ENCODE results near the gene SLC11A1. TPM values are rescaled to one million over a fixed set of nuclear protein-coding genes. Genes with fewer than 3 reads are reported as not detected.
A peak's percentile ranks its signal among the peaks of the same experiment; 100 is the strongest.

The SLC11A1 gene
- total RNA-seq, 1 donor from 2014 or later: 3.5 TPM

DNA sequence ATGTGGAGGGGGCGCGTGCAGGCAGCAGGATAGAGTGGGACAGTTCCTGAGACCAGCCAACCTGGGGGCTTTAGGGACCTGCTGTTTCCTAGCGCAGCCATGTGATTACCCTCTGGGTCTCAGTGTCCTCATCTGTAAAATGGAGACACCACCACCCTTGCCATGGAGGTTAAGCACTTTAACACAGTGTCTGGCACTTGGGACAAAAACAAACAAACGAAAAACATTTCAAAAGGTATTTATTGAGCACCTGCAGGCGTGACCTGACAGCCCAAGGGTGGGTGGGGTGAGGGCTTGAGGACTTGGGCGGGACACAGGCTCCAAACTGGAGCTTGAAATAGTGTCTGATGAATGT lies 13.0 kb downstream of the SLC11A1 start:
- no peak for ATAC-seq

DNA sequence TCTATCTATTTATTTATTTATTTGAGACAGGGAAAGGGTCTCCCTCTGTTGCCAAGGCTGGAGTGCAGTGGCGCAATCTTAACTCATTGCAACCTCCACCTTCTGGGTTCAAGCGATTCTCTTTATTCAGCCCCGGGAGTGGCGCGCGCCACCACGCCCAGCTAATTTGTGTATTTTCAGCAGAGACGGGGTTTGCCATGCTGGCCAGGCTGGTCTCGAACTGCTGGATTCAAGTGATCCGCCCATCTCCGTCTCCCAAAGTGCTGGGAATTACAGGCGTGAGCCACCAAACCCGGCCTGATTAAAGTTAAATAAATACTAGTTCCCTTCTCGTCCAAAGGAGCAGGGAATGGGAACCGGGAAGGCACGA lies 13.4 kb downstream of the SLC11A1 start:
- ATAC-seq: no peak

DNA sequence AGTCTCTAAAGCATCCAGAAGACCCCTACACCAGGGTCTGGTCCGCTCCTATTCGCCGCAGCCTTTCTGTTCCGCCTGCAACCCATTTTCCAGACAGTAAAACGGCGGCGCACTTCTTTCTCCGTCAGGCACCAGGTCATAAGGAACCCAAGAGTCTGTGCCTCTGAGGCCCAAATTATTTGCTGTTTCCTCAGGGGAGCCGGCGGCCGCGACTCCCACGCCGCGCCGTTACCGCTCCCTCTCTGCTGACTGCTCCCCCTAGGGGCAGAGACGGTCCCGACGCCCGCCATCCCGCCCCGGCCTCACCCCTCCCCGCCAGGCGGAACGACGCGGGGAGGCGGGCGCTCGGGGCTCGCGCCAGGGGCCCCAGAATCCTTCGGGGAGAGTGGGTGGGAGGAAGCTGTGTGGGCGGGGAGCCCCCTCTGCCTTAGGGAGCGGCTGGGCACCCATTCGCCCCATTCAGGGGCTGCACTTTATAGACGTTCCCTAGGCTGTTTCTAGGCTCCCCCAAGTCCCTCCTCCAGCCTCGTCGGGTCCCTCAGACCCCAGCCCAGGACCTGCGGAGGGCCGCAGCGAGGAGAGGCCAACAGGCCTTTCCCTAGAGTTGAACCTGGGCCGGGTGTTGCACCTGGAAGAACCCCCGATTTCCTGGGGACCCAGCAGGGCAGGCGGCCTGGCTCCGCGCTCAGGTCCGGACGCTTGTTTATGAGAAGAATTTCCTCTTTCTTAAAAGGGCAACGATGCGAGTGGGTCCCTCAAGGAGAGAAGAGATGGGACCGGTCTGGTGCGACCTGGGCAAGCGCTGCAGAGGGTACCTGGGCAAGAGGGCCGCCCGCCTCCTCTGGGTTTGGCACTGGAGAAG lies 14.0 kb downstream of the SLC11A1 start:
- ATAC-seq: peak; percentile 74

DNA sequence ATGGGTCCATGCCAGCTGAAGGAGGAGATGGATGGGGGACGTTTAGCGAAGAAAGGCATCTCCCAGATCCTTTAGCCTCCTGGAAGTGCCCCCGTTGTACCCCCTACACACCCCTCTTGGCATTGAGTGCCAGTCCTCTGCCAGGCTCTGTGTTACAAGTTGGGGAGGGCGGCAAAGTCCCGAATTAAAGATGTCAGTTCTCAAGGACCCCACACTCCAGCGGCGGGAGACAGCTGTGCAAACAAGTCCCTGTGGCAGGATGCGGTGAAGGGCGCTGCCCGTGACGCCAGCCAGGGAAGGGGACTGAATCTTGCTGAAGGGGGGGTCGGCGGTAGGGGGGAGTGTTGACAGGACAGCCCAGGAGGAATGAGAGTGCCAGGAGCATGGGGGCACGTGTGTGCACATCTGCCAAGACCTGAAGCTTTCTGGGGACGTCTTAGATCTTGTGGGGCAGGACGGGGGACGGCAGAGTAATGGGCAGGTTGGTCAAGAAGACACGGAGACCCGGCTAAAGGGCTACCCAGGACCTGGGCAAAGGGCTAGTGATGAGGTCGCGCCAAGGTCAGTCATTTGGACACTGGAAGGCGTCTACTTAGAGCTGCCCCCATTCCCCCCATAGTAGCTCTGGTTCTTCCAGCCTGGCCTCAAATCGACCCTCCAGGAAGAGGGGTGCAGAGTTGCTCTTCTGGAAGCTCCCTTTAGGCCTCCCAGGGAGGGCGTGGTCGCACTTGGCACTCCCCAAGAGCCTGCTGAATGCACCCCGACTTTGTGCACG lies 14.8 kb downstream of the SLC11A1 start:
- peak; percentile 11 for ATAC-seq

DNA sequence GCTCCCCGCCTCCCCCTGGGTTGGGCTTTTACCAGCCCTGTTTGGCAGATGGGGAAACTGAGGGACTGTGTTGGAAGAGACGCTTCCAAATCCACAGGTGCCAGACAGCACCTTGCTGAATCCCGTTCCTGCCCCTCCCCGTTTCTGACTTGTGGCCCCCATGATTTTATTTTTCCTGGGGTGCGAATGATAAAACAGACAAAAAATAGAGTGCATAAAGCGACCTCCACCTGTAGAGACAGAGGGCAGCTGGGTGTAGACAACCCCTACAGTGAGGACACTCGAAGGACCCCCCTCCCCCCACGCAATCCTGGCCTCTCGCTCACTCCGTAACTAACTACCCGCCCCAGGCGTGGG lies 15.4 kb downstream of the SLC11A1 start:
- ATAC-seq: no peak

DNA sequence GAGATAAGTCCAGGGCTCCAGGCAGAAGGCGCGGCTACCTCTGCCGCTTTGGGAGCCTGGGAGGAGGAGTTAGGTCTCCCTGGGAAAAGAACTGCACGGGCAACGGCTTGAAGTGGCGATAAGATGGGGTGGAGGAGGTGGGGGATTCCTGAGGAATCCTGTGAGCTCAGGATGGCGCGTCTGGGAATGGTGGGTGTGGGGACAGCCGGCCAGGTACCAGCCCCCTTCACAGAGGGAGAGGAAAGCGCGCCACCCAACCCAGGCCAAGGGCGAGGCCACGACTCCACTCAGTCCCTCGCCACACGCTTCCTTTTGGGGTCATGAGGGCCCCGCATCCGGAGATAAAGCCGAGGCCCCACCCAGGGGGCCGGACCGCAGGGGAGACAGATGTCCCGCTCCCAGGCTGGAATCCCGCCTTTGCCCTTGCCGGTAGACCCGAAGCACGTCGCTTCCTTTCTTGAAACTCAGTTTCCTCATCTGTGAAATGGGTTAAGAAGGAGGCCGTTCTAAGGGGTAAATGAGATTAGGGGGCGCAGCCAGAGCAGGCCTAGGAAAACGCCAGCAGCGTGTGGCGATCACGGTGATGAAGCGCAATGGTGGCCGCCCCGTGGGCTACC lies 15.9 kb downstream of the SLC11A1 start:
- peak; percentile 1 for ATAC-seq

DNA sequence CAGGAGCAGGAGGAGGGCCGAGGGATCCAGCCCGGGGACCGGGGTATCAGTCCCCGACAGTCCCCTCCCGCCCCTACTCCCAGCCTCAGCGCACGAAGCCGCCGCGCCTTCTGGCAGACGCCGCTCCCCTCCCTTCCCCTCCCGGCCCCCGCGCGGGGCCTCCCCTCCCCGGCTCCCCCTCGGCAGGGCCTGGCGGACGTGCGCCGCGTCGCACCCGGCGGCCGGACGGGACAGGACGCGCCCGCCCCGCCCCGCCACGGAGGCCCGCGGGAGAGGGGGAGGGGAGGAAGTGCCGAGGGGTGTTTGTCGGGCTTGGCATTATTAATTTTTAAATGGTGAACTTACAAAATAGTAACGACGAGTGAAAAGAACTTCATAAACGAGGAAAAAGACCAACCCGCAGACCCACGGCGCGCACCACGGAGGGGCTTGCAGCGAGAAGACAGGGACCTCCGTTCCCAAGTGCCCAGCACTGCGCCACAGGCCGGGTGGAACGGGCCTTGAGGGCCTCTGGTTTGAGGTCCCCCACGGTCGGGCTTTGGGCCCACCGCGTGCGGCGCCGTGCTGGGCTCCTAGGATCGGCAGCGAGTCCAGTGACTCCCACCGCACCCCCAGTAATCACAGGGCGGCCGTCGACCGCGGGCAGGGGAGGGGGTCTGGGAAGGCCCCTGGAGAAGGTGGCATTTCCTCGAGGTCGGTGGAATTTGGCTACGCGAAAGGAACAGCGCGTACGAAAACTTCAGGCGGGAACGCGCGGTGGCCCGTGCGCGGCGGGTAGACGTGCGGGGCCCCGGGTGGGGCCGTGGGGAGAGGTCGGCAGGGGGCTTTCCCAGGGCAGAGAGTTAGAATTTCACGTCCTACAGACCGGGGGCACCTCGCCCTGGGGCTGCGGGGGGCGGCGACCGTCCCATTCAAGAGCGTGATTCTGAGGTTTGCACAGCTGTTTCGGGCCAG lies 16.6 kb downstream of the SLC11A1 start:
- peak; percentile 51 for ATAC-seq

DNA sequence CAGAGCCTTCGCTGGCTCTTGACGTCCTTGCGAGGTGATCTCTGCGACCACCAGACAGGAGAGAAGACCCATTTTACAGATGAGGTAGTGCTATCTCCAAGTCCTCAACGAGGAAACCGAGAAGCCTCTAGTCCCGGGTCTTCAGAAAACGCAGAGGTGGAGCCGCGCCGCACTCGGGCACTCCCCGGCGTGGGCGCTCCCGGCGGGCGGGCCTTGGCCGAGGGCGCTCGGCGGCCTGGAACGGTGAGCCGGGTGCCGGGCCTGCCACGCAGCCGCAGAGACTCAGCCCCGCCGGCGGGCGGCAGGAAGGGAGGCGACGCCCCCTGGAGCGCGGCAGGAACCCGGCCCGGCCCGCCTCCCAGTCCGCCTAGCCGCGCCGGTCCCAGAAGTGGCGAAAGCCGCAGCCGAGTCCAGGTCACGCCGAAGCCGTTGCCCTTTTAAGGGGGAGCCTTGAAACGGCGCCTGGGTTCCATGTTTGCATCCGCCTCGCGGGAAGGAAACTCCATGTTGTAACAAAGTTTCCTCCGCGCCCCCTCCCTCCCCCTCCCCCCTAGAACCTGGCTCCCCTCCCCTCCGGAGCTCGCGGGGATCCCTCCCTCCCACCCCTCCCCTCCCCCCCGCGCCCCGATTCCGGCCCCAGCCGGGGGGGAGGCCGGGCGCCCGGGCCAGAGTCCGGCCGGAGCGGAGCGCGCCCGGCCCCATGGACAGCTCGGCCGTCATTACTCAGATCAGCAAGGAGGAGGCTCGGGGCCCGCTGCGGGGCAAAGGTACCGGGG lies 17.5 kb downstream of the SLC11A1 start, which contains the start of gene CTDSP1:
CTDSP1 (plus strand) TSS at position 478 of the 776 bp plus-strand sequence; CDS start at position 701, 223 bp downstream.
- peak; percentile 73 for ATAC-seq

DNA sequence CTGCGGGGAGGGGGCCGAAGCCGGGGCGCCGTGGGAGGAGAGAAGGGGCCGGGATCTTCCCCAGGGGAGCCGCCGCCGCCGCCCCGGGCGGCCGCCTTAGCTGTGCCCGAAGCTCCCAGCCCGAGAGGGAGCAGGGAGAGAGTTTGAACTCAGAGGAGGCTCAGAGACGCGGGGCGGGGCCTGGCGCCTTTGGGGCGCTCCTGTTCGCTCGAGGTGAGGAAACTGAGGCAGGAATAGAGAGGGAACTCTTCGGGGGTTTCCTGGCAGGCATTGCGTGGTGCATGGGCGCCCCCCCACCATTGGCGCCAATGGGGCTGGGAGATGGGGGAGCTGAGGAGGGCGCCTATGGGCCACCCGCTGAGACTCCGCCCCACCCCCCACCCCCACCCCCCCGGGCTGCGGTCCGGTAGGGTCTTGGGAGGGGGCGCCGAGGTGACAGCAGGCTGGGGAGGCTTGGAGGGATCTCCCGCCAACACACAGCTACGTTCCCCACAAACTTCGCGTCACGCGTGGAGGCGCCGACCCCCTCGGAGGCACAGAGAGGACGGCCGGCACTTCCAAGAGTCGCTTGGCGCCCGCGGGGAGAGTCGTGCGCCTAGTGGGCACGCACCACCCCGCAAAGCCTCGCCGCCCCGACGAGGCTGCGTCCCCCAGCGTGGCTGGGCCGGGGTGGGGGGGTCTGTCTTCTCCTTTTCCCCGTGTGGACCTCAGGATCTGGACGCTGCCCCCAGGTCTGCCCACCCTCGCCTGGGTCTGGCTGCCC lies 18.3 kb downstream of the SLC11A1 start:
- ATAC-seq: no peak

DNA sequence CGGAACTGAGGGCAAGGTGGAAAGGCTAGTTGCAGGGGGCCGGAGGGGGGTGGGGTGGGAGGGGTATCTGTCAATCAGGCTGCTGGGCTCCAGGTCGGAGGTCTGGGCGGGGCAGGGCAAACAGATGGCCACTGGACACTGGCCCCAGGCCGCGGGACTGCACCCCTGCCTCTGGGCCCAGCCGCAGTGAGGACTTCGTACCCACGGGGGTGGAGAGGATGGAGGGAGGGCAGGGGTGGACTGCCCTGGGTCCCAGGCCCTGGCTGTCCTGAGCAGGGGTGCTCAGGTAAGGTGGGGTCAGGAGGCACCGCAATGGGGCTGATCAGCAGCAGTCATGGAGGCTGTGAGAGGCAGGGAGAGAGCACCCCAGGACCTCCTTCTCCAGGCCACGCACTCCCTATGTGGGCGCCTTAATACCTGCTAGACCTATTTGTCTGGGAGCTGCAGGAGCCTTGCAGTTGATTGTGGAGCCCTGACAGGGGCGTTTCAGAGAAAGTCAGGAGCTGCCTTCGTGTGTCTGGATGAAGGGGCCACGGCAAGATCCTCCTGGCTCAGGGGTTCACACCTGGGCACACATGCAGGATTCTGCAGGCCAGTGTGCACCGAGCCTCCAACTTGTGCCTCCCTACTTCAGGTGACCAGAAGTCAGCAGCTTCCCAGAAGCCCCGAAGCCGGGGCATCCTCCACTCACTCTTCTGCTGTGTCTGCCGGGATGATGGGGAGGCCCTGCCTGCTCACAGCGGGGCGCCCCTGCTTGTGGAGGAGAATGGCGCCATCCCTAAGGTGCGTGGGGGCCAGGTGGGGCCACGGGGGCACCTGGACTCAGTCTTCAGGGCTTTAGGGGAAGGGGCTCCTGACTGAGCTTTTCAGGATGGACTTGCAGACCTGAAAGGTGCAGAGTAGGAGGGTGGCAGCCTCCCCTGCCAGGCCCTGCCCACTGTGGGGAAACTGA lies 19.1 kb downstream of the SLC11A1 start:
- no peak for ATAC-seq

DNA sequence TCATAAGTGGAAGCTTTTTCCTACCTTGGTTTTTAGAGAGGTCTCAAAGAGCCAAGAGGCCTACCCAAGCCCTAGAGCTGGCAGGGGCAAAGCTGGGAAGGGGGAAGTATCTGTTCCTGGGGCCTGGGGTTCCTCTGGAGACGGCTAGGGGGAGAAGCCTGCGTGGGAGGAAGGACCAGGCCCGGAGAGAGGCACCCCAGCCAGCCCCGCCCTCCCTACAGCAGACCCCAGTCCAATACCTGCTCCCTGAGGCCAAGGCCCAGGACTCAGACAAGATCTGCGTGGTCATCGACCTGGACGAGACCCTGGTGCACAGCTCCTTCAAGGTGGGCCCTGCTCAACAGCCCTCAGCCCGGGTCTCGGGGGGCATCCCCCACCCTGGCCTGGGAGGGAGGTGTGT lies 19.8 kb downstream of the SLC11A1 start:
- no peak for ATAC-seq

DNA sequence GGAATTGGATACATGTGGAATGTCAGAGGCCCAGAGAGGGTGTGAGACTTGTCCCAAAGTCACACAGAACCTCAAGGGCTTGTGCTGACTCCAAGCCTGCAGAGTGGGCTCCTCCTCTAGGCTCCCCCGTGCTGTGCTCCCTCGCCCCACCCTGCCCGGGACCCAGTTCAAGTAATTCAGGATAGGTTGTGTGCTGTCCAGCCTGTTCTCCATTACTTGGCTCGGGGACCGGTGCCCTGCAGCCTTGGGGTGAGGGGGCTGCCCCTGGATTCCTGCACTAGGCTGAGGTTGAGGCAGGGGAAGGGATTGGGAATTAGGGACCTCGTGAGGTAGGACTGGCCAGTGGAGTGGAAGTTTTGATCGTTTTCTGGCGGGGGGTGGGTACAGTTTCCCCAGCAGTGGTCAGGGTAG lies 20.4 kb downstream of the SLC11A1 start:
- ATAC-seq: no peak

DNA sequence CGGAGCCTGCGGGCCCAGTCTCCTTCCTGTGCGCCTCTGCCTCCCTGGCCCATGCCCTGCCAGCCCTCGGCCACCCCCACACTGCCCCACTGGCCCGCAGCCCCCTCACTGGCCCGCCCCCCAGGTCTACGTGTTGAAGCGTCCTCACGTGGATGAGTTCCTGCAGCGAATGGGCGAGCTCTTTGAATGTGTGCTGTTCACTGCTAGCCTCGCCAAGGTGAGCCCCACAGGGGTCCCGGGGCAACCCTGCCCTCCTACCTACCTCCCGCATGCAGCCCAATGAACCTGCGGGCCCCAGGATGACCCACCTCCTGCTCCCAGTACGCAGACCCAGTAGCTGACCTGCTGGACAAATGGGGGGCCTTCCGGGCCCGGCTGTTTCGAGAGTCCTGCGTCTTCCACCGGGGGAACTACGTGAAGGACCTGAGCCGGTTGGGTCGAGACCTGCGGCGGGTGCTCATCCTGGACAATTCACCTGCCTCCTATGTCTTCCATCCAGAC lies 20.9 kb downstream of the SLC11A1 start:
- no peak for ATAC-seq

DNA sequence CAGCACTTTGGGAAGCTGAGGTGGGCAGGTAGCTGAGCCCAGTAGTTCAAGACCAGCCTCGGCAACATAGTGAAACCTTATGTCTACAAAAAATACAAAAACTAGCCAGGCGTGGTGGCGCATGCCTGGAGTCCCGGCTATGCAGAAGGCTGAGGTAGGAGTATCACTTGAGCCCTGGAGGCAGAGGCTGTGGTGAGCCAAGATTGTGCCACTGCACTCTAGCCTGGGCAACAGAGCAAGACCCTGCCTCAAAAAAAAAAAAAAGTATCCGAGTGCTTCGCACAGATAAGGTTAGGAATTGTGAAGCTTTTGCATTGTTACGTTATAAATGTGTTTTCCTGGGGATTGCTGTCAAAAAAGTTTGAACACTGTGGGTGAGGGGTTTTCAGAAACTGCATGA lies 21.7 kb downstream of the SLC11A1 start:
- ATAC-seq: no peak

DNA sequence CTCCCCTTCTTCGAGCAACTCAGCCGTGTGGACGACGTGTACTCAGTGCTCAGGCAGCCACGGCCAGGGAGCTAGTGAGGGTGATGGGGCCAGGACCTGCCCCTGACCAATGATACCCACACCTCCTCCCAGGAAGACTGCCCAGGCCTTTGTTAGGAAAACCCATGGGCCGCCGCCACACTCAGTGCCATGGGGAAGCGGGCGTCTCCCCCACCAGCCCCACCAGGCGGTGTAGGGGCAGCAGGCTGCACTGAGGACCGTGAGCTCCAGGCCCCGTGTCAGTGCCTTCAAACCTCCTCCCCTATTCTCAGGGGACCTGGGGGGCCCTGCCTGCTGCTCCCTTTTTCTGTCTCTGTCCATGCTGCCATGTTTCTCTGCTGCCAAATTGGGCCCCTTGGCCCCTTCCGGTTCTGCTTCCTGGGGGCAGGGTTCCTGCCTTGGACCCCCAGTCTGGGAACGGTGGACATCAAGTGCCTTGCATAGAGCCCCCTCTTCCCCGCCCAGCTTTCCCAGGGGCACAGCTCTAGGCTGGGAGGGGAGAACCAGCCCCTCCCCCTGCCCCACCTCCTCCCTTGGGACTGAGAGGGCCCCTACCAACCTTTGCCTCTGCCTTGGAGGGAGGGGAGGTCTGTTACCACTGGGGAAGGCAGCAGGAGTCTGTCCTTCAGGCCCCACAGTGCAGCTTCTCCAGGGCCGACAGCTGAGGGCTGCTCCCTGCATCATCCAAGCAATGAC lies 22.4 kb downstream of the SLC11A1 start:
- no peak for ATAC-seq

DNA sequence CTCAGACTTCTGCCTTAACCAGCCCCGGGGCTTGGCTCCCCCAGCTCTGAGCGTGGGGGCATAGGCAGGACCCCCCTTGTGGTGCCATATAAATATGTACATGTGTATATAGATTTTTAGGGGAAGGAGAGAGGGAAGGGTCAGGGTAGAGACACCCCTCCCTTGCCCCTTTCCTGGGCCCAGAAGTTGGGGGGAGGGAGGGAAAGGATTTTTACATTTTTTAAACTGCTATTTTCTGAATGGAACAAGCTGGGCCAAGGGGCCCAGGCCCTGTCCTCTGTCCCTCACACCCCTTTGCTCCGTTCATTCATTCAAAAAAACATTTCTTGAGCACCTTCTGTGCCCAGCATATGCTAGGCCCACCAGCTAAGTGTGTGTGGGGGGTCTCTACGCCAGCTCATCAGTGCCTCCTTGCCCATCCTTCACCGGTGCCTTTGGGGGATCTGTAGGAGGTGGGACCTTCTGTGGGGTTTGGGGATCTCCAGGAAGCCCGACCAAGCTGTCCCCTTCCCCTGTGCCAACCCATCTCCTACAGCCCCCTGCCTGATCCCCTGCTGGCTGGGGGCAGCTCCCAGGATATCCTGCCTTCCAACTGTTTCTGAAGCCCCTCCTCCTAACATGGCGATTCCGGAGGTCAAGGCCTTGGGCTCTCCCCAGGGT lies 23.1 kb downstream of the SLC11A1 start:
- no peak for ATAC-seq

DNA sequence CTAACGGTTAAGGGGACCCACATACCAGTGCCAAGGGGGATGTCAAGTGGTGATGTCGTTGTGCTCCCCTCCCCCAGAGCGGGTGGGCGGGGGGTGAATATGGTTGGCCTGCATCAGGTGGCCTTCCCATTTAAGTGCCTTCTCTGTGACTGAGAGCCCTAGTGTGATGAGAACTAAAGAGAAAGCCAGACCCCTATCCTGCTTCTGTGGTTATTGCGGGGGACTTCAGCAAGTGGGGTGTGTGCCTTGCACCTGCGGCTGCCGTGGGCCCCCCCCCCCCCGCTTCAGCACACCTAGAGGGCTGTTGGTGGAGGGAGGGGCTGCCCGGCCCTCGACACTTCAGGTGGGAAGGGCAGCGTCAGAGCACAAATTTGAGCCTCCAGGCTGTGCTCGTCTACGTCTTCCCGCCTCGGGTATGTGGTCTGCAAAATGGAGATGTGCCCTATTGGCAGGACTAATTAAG lies 23.7 kb downstream of the SLC11A1 start:
- ATAC-seq: no peak

Measured in esophagus mucosa (tissue), 1 donor.